ENCODE results near the gene SLC5A11. TPM values are rescaled to one million over a fixed set of nuclear protein-coding genes. Genes with fewer than 3 reads are reported as not detected.

The SLC5A11 gene
- total RNA-seq, 1 experiment from 2014 or later: not detected

GRCh38 chr16:24850289-24850938 lies 4.7 kb downstream of the SLC5A11 start:
- no peaks in the 10 kb centered on the region for H3K27me3 ChIP-seq (replicated peaks; ENCODE audit: insufficient read depth, low read depth, low read length, poor library complexity)
- CTCF ChIA-PET: no interaction called here
- no peak for DNase-seq (ENCODE audit: low spot score)
- no peak overlapping the region for H3K27ac ChIP-seq (ENCODE audit: low read depth, low read length, poor library complexity, severe bottlenecking)
- intact Hi-C loops (cut with micrococcal nuclease; ENCODE audit: unreplicated experiment): no loop called here
- H3K4me3 ChIP-seq (ENCODE audit: low read depth, low read length, poor library complexity, severe bottlenecking): no peak overlapping the region
- no peaks in the 10 kb centered on the region for H3K9me3 ChIP-seq (ENCODE audit: low read depth, low read length, poor library complexity, severe bottlenecking)
- peaks cover 7% of the 10 kb centered on the region for H3K4me1 ChIP-seq (ENCODE audit: insufficient read depth, low read length, poor library complexity, severe bottlenecking)
- POLR2A ChIA-PET (ENCODE audit: low non-redundant PET): interaction anchor here (0.7 kb wide), 1 partner anchor 12 kb away, joined by 4 read pairs; no protein-coding TSS in a partner anchor
- BruUV-seq (replicated peaks): no TSS peak
- H3K36me3 ChIP-seq (ENCODE audit: insufficient read depth, low read length, poor library complexity, severe bottlenecking): no peaks in the 10 kb centered on the region
- TF ChIP-seq, protein P1, sequence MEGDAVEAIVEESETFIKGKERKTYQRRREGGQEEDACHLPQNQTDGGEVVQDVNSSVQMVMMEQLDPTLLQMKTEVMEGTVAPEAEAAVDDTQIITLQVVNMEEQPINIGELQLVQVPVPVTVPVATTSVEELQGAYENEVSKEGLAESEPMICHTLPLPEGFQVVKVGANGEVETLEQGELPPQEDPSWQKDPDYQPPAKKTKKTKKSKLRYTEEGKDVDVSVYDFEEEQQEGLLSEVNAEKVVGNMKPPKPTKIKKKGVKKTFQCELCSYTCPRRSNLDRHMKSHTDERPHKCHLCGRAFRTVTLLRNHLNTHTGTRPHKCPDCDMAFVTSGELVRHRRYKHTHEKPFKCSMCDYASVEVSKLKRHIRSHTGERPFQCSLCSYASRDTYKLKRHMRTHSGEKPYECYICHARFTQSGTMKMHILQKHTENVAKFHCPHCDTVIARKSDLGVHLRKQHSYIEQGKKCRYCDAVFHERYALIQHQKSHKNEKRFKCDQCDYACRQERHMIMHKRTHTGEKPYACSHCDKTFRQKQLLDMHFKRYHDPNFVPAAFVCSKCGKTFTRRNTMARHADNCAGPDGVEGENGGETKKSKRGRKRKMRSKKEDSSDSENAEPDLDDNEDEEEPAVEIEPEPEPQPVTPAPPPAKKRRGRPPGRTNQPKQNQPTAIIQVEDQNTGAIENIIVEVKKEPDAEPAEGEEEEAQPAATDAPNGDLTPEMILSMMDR (conservative IDR thresholded peaks at IDR 0.05; ENCODE audit: low read depth, low read length): no peak
- no peak for TF ChIP-seq EZH2 (IDR thresholded peaks at IDR 0.05; ENCODE audit: borderline replicate concordance, low read depth, low read length, poor library complexity, severe bottlenecking)

- TF ChIP-seq, protein P1 (conservative IDR thresholded peaks at IDR 0.05; ENCODE audit: low read depth, low read length): no peak
- no peak for TF ChIP-seq EZH2 (IDR thresholded peaks at IDR 0.05; ENCODE audit: borderline replicate concordance, low read depth, low read length, poor library complexity, severe bottlenecking)
Measured at GRCh38 chr16:24851700-24852099, 5.9 kb downstream of the SLC5A11 start.

GRCh38 chr16:24852281-24852721 lies 6.5 kb downstream of the SLC5A11 start:
- intact Hi-C loops (cut with micrococcal nuclease; ENCODE audit: unreplicated experiment): no loop called here
- Histone ChIP-seq H3K4me3 (ENCODE audit: low read depth, low read length, poor library complexity, severe bottlenecking) (no peak overlapping the region), H3K36me3 (ENCODE audit: insufficient read depth, low read length, poor library complexity, severe bottlenecking) (no peaks in the 10 kb centered on the region), H3K27ac (ENCODE audit: low read depth, low read length, poor library complexity, severe bottlenecking) (no peak overlapping the region), H3K27me3 (replicated peaks; ENCODE audit: insufficient read depth, low read depth, low read length, poor library complexity) (no peaks in the 10 kb centered on the region), H3K9me3 (ENCODE audit: low read depth, low read length, poor library complexity, severe bottlenecking) (no peaks in the 10 kb centered on the region), H3K4me1 (ENCODE audit: insufficient read depth, low read length, poor library complexity, severe bottlenecking) (peaks cover 7% of the 10 kb centered on the region)
- DNase-seq (ENCODE audit: low spot score): no peak
- TF ChIP-seq EZH2 (IDR thresholded peaks at IDR 0.05; ENCODE audit: borderline replicate concordance, low read depth, low read length, poor library complexity, severe bottlenecking): no peak
- TF ChIP-seq, protein P1 (conservative IDR thresholded peaks at IDR 0.05; ENCODE audit: low read depth, low read length): no peak
- POLR2A ChIA-PET (ENCODE audit: low non-redundant PET): no interaction called here
- BruUV-seq (replicated peaks): no TSS peak
- CTCF ChIA-PET: no interaction called here

More at GRCh38 chr16:24851700-24852099, 5.9 kb downstream of the SLC5A11 start:
- intact Hi-C loops (cut with micrococcal nuclease; ENCODE audit: unreplicated experiment): no loop called here
- H3K36me3 ChIP-seq (ENCODE audit: insufficient read depth, low read length, poor library complexity, severe bottlenecking): no peaks in the 10 kb centered on the region
- no peaks in the 10 kb centered on the region for H3K27me3 ChIP-seq (replicated peaks; ENCODE audit: insufficient read depth, low read depth, low read length, poor library complexity)
- ChIA-PET POLR2A (ENCODE audit: low non-redundant PET) (no interaction called here), CTCF (no interaction called here)
- H3K4me1 ChIP-seq (ENCODE audit: insufficient read depth, low read length, poor library complexity, severe bottlenecking): peaks cover 7% of the 10 kb centered on the region
- no peaks in the 10 kb centered on the region for H3K9me3 ChIP-seq (ENCODE audit: low read depth, low read length, poor library complexity, severe bottlenecking)
- no peak overlapping the region for H3K27ac ChIP-seq (ENCODE audit: low read depth, low read length, poor library complexity, severe bottlenecking)
- DNase-seq (ENCODE audit: low spot score): no peak
- no peak overlapping the region for H3K4me3 ChIP-seq (ENCODE audit: low read depth, low read length, poor library complexity, severe bottlenecking)
- BruUV-seq (replicated peaks): no TSS peak
